Common myeloid progenitor, CD34-positive (primary cell): ENCODE results near the gene CEACAM4.

ENCODE experiments used
- CTCF ChIA-PET: fragments of 350-600 bp; sonication (Branson Sonifier 250); formaldehyde crosslinking; loops from one replicate; lab custom pipeline; 2021; ENCODE audit warnings: antibody characterized with exemption; lab: Charles Lee
- POLR2A ChIA-PET: fragments of 350-600 bp; sonication (Branson Sonifier 250); formaldehyde crosslinking; loops from one replicate; lab custom pipeline; 2021; ENCODE audit warnings: antibody characterized with exemption; lab: Charles Lee
- DNase-seq, 3 donors: peaks; one replicate each; pipeline versions ENCODE4 v3.0.0 to v3.0.0-alpha.2; 2013
- H3K27ac ChIP-seq, 2 experiments: 1 replicate in 1 of 2; 2 replicates in 1 of 2; pipeline ENCODE4 v1.7.0; 2013; ENCODE audit warnings: inconsistent platforms in 2 of 2, low read length in 2 of 2, mild to moderate bottlenecking in 2 of 2, low read depth in 1 of 2, moderate library complexity in 1 of 2; ENCODE audit not compliant: severe bottlenecking in 2 of 2, insufficient read depth in 1 of 2, poor library complexity in 1 of 2
- H3K27me3 ChIP-seq, 5 experiments: replicated peaks in 2 of 5; 1 replicate in 3 of 5; 2 replicates in 2 of 5; pipeline versions ENCODE4 v1.6.1 to v1.7.0; 2013; ENCODE audit warnings: low read length in 4 of 5, mild to moderate bottlenecking in 2 of 5, moderate library complexity in 2 of 5, inconsistent platforms in 1 of 5; ENCODE audit not compliant: insufficient read depth in 5 of 5, control insufficient read depth in 4 of 5
- H3K36me3 ChIP-seq, 4 experiments: 1 replicate in 2 of 4; 2 replicates in 2 of 4; pipeline versions ENCODE4 v1.6.1 to v1.7.0; 2013; ENCODE audit warnings: low read length in 3 of 4, control low read depth in 1 of 4, mild to moderate bottlenecking in 1 of 4; ENCODE audit not compliant: control insufficient read depth in 4 of 4, insufficient read depth in 4 of 4
- H3K4me1 ChIP-seq, 4 experiments: 1 replicate in 3 of 4; 2 replicates in 1 of 4; pipeline versions ENCODE4 v1.6.1 to v1.7.1; 2013; ENCODE audit warnings: low read length in 3 of 4, mild to moderate bottlenecking in 3 of 4, control low read depth in 1 of 4, inconsistent platforms in 1 of 4, moderate library complexity in 1 of 4; ENCODE audit not compliant: control insufficient read depth in 4 of 4, insufficient read depth in 4 of 4; ENCODE audit errors: control extremely low read depth in 1 of 4
- H3K4me3 ChIP-seq, 7 experiments: 1 replicate in 4 of 7; 2 replicates in 3 of 7; pipeline versions ENCODE4 v1.5.1 to v1.7.0; 2013; ENCODE audit warnings: mild to moderate bottlenecking in 7 of 7, low read length in 6 of 7, moderate library complexity in 6 of 7, inconsistent platforms in 2 of 7, low read depth in 2 of 7, control low read depth in 1 of 7; ENCODE audit not compliant: insufficient read depth in 4 of 7, control insufficient read depth in 1 of 7; ENCODE audit errors: extremely low read depth in 1 of 7
- H3K9me3 ChIP-seq, 5 experiments: 1 replicate in 4 of 5; 2 replicates in 1 of 5; pipeline versions ENCODE4 v1.6.1 to v1.7.1; 2013; ENCODE audit warnings: low read length in 4 of 5, mild to moderate bottlenecking in 2 of 5, inconsistent platforms in 1 of 5, low read depth in 1 of 5, moderate library complexity in 1 of 5; ENCODE audit not compliant: control insufficient read depth in 4 of 5, insufficient read depth in 2 of 5; ENCODE audit errors: control extremely low read depth in 1 of 5
- WGBS: methylation state at CpG from one replicate; pipeline ENCODE4 v1.1.5; 2013; ENCODE audit not compliant: insufficient coverage; 5-methylcytosine and 5-hydroxymethylcytosine counted together

Gene CEACAM4

DNA sequence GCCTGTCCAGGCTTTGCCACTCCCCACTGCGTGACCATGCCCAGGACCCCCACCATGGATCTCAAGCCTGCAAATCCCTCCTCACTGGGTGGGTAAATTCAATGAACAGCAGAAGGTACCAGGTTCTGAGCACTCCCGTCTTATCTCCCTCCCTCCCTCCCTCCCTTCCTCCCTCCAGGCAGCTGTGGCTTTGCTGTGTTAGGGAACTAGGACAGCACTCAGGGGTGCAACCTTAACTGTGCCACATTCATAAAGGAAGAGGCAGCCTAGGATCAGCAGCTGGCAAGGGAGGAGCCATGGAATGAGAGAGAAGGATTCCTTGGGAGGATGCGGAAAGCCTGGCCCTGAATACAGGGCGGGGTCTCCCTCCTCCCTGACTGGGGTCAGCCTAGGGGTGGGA lies 5.6 kb downstream of the CEACAM4 start:
- ChIA-PET CTCF (interaction anchor here (1.2 kb wide), 1 partner anchor 145 kb away, joined by 3 read pairs; no protein-coding TSS in a partner anchor), POLR2A (no interaction called here)
- Histone ChIP-seq H3K27ac (no peak overlapping the region), H3K4me3 (peak overlapping the region in 3 of 7 experiments; percentile 26 to 58 (median 34)), H3K4me1 (peaks cover 18 to 93% (median 87%) of the 10 kb centered on the region in 4 experiments), H3K9me3 (no peaks in the 10 kb centered on the region), H3K36me3 (peaks cover 0 to 5% (median 2%) of the 10 kb centered on the region in 4 experiments), H3K27me3 (no peaks in the 10 kb centered on the region)
- WGBS = 52% methylated on average over 4 of the region's 4 CpGs
- peak in 1 of 3 donors; percentile 12 for DNase-seq

GRCh38 chr19:41620171-41620570 lies 6.7 kb downstream of the CEACAM4 start:
- POLR2A ChIA-PET = no interaction called here

GRCh38 chr19:41619018-41619556 lies 7.8 kb downstream of the CEACAM4 start:
- H3K27me3 ChIP-seq = peaks cover 0 to 3% (median 0%) of the 10 kb centered on the region in 5 experiments
- peaks cover 0 to 1% (median 0%) of the 10 kb centered on the region in 4 experiments for H3K36me3 ChIP-seq
- H3K4me3 ChIP-seq = peak overlapping the region in 1 of 7 experiments; percentile 14
- ChIA-PET POLR2A (no interaction called here), CTCF (no interaction called here)
- peak in 2 of 3 donors; percentile 12 to 35 for DNase-seq
- no peaks in the 10 kb centered on the region for H3K9me3 ChIP-seq
- H3K4me1 ChIP-seq = peaks cover 13 to 78% (median 68%) of the 10 kb centered on the region in 4 experiments
- 44% methylated on average over 4 of the region's 7 CpGs for WGBS
- peak overlapping the region in 1 of 2 experiments; percentile 71 for H3K27ac ChIP-seq

More at GRCh38 chr19:41620171-41620570, 6.7 kb downstream of the CEACAM4 start:
- H3K27ac ChIP-seq = peak overlapping the region in 1 of 2 experiments; percentile 71
- no peaks in the 10 kb centered on the region for H3K9me3 ChIP-seq
- WGBS = 70% methylated on average over 3 of the region's 5 CpGs
- H3K36me3 ChIP-seq = peaks cover 0 to 4% (median under 1%) of the 10 kb centered on the region in 4 experiments
- H3K4me3 ChIP-seq = peak overlapping the region in 1 of 7 experiments; percentile 4
- CTCF ChIA-PET = no interaction called here
- H3K27me3 ChIP-seq = no peaks in the 10 kb centered on the region
- H3K4me1 ChIP-seq = peaks cover 14 to 88% (median 78%) of the 10 kb centered on the region in 4 experiments
- DNase-seq = no peak

DNA sequence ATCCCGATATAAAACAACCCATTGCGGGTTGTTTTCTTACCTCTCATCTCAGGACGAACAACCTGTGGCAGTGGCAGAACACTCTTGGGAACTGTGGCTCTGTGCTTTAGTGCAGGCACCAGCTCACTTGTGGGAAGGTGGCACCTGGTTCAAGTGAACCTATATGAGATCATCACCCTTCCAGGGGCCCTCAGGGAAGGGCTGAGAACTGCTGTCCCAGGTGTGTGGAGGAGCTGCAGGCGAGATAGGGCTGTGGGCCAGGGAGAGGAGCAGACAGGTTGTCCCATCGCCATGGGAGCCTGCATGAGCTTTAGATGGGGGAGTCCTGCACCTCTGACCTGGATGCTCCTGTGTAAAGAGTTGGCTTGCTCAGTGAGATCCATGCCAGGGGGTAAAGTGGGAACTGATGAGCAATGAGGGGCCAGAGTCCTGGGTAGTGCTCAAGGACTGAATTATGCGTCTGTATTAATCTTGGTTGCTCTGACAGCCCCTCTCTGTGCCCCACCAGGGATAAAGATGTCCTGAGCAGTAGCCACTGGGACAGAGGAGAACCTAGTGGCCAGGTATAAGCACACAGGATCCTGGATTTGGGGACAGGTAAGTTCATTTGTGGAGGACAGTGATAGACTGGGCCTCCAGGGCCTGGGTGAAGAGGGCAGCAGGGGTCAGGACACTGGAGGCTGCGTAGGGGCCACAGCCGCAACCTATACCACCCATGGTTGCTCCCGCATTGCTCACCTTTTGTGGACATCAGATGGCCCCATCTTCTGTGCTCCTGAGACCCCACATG lies 8.7 kb downstream of the CEACAM4 start:
- Histone ChIP-seq H3K27ac (no peak overlapping the region), H3K4me1 (peaks cover 7 to 68% (median 58%) of the 10 kb centered on the region in 4 experiments), H3K36me3 (peaks cover 0 to 1% (median 0%) of the 10 kb centered on the region in 4 experiments), H3K27me3 (peaks cover 0 to 4% (median 0%) of the 10 kb centered on the region in 5 experiments), H3K4me3 (no peak overlapping the region), H3K9me3 (no peaks in the 10 kb centered on the region)
- DNase-seq = no peak
- ChIA-PET POLR2A (no interaction called here), CTCF (no interaction called here)
- 96% methylated on average over 9 of the region's 9 CpGs for WGBS

- Histone ChIP-seq H3K4me3 (no peak overlapping the region), H3K36me3 (peaks cover 0 to 1% (median 0%) of the 10 kb centered on the region in 4 experiments), H3K27me3 (peaks cover 0 to 7% (median 0%) of the 10 kb centered on the region in 5 experiments), H3K27ac (no peak overlapping the region), H3K9me3 (no peaks in the 10 kb centered on the region), H3K4me1 (peaks cover 5 to 58% (median 48%) of the 10 kb centered on the region in 4 experiments)
- WGBS = 86% methylated on average over 6 of the region's 9 CpGs
- POLR2A ChIA-PET = no interaction called here
- CTCF ChIA-PET = interaction anchor here (1.1 kb wide), 1 partner anchor 21 kb away, joined by 3 read pairs; no protein-coding TSS in a partner anchor
- DNase-seq = peak in 2 of 3 donors; percentile 55 to 56
These were observed 9.9 kb downstream of the CEACAM4 start for GRCh38 chr19:41616792-41617621.

GRCh38 chr19:41615207-41615606 lies 11.7 kb downstream of the CEACAM4 start:
- Histone ChIP-seq H3K36me3 (peaks cover 0 to 1% (median 0%) of the 10 kb centered on the region in 4 experiments), H3K4me3 (no peak overlapping the region), H3K27me3 (peaks cover 0 to 10% (median 3%) of the 10 kb centered on the region in 5 experiments), H3K9me3 (no peaks in the 10 kb centered on the region), H3K4me1 (peaks cover 3 to 40% (median 30%) of the 10 kb centered on the region in 4 experiments), H3K27ac (no peak overlapping the region)
- WGBS = 95% methylated on average over 2 of the region's 4 CpGs
- ChIA-PET POLR2A (no interaction called here), CTCF (no interaction called here)
- no peak for DNase-seq
